NOMO-1 (cell line): ENCODE data around the gene KRTAP9-9.
"Not testable (repeated sequence)": the region's sequence is repeated elsewhere in the genome, so short reads cannot be mapped to it uniquely, and the experiment has no call there.

Experiments used
- DNase-seq, 2 experiments: peaks; one replicate each; lab custom pipeline; 2025; ENCODE audit not compliant: unreplicated experiment in 2 of 2; lab: John Stamatoyannopoulos, UW

Gene KRTAP9-9

DNA sequence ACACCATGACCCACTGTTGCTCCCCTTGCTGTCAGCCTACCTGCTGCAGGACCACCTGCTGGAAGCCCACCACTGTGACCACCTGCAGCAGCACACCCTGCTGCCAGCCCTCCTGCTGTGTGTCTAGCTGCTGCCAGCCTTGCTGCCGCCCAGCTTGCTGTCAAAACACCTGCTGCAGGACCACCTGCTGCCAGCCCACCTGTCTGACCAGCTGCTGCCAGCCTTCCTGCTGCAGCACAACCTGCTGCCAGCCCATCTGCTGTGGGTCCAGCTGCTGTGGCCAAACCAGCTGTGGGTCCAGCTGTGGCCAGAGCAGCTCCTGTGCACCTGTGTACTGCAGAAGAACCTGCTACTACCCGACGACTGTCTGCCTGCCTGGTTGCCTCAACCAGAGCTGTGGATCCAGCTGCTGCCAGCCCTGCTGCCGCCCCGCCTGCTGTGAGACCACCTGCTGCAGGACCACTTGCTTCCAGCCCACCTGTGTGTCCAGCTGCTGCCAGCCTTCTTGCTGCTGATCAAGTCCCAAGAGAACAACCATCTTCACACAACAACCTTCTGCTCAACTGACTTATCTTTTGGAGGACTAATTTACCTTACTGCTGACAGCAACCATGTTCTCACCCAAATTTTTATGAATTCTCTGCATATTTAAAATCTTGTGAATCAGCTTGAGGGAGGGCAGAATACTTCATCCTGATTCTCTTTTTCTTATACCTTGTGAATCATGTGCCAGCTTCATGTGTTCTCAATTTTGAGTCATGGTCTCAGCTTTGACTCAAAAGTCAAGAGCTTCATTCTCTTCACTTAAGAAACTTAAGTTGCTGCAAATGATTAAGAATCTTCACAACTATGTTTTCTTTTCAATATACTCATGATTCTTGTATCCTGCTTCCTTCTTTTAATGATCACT lies at the start of gene KRTAP9-9:
KRTAP9-9 (plus strand) TSS at position 4 of the 910 bp plus-strand sequence.
- not testable (repeated sequence) for DNase-seq

DNA sequence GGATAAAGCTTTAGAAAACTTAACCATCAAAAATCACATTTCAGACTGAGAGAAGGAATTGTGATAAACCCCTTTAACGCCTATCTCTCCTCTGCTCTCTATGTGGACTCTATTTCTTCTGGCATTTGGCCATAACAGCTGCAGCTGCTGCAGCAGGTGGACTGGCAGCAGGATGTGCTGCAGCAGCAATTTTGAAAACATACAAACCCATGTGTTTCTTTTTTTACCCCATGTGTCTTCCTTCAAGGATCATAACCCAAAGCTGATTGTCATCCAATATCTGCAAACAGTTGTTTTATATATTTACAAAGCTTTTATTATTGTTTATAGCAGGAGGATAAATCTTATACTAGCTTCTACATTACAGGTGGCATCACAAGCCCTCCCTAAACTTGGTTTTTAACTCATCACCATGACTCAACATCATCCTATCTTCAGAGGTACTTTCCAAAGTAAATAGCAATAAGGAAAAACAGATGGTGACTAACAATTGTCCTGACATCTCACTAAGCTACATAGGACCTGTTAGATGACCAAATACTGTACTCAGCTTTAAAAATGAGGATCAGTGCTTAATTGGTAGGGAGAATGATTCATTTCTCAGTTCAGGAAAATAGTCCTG lies 43.2 kb upstream of the KRTAP9-9 start:
- DNase-seq, result no peak

DNA sequence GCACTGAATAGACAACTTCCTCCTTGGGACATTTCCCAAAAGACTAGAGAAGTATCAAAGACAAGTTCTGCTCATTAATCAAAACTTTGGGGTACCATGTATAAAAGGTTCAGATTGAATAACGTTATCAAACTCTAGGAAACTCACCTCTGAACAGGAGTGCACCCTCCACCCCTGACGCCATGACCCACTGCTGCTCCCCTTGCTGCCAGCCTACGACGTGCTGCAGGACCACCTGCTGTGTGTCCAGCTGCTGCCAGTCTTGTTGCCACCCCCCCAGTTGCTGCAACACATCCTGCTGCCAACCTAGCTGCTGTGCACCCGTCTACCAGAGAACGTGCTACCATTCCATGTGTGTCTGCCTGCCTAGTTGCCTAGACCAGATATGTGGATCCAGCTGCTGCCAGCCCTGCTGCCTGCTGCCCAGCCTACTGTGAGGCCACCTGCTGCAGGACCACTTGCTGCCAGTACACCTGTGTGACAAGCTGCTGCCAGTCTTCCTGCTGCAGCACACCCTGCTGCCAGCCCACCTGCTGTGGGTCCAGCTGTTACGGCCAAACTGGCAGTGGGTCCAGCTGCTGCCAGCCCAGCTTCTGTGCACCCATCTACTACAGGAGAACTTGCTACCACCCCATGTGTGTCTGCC lies 42.5 kb upstream of the KRTAP9-9 start:
- no peak for DNase-seq

DNA sequence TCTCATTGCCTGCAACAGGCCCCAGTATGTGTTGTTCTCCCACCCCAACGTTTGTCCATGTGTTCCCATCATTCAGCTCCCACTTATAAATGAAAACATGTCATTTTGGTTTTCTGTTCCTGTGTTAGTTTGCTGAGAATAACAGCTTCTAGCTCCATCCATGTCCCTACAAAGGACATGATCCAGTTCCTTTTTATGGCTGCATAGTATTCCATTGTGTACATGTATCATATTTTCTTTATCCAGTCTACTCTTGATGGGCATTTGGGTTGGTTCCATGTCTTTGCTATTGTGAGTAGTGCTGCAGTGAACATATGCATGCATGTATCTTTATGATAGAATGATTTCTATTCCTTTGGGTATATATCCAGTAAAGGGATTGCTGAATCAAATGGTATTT lies 39.5 kb upstream of the KRTAP9-9 start:
- DNase-seq, result no peak

DNA sequence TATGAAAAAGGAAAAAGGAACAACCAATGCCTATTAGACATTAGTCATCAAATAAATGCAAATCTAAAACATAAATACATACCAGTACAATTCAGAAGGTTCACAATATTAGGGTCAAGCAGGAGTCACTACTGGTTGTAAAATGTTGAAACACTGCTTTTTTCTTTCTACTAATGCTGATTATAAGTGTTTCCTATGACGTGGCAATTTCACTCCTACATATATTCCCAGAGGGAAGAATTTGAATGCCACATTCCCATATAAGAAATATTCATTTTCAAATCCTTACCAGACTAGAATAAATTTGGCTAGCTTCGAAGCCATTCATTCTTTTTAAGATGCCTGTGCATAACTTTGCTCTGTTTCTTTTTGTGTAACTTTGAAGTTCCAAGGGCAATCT lies 31.4 kb upstream of the KRTAP9-9 start:
- no peak for DNase-seq

DNA sequence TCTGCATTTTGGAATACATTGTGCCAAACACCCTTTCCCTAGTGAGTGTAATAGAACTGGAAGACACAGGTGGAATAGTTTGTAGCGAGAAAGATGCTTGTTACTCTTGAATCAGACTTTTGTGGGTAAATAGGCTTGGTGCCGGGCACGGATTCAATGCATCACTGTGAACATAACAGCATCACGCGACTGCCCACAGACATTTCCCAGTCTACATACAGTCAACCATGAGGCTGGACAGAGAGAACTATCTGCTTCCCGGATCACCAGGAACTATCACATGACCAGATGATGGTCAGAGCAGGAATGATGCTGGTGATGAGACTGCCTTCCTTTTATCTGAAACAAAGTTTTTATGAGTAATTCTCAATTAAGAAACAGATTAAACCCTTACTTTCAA lies 29.1 kb upstream of the KRTAP9-9 start:
- no peak for DNase-seq

DNA sequence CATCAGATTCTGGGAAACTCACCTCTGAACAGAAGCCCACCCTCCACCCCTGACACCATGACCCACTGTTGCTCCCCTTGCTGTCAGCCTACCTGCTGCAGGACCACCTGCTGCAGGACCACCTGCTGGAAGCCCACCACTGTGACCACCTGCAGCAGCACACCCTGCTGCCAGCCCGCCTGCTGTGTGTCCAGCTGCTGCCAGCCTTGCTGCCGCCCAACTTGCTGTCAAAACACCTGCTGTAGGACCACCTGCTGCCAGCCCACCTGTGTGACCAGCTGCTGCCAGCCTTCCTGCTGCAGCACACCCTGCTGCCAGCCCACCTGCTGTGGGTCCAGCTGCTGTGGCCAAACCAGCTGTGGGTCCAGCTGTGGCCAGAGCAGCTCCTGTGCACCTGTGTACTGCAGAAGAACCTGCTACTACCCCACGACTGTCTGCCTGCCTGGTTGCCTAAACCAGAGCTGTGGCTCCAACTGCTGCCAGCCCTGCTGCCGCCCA lies 28.5 kb upstream of the KRTAP9-9 start, which contains the start of gene KRTAP9-2:
KRTAP9-2 (plus strand) TSS at position 51 of the 498 bp plus-strand sequence; CDS start at position 58, 7 bp downstream.
- not testable (repeated sequence) for DNase-seq

DNA sequence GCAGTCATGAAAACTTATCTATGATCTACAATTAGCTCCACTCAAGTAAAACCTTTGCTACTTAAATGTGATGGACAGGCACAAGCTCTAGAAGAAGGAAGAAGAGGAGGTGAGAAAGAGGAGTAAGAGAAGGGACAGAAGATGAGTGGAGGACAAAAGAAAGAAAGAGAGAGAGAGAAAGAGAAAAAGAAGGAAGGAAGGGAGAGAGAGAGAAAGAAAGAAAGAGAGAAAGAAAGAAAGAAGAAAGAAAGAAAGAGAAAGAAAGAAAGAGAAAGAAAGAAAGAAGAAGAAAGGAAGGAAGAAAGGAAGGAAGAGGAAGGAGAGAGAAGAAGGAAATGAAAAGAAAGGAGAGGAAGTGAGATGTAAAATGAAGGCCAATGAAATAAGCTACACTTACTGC lies 25.1 kb upstream of the KRTAP9-9 start:
- no peak for DNase-seq

DNA sequence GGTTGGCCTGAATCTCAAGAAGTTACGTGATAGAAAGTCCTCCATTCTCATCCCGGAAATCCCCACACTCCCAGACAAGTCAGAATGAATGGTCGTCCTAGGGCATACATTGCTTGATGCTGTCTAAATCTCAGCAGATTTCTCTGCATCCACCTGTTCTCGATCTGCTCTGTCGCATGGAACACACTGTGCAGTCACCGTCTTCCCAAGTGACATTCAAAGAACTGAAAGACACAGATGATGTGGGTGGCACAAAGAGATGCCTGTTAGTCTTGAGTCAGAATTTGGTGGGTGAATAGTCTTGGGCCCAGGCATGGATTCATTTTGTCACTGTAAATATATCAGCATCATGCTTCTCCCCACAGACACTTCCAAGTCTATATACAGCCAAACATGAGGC lies 23.5 kb upstream of the KRTAP9-9 start:
- no peak for DNase-seq

DNA sequence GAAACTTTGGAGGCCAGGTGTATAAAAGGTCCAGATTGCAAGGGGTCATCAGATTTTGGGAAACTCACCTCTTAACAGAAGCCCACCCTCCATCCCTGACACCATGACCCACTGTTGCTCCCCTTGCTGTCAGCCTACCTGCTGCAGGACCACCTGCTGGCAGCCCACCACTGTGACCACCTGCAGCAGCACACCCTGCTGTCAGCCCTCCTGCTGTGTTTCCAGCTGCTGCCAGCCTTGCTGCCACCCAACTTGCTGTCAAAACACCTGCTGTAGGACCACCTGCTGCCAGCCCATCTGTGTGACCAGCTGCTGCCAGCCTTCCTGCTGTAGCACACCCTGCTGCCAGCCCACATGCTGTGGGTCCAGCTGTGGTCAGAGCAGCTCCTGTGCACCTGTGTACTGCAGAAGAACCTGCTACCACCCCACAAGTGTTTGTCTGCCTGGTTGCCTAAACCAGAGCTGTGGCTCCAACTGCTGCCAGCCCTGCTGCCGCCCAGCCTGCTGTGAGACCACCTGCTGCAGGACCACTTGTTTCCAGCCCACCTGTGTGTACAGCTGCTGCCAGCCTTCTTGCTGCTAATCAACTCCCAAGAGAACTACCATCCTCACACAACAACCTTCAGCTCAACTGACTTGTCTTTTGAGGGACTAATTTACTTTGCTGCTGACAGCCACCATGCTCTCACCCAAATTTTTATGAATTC lies 22.6 kb upstream of the KRTAP9-9 start, which contains the start of gene KRTAP9-3:
KRTAP9-3 (plus strand) TSS at position 51 of the 707 bp plus-strand sequence; CDS start at position 104, 53 bp downstream.
- DNase-seq, result not testable (repeated sequence)

DNA sequence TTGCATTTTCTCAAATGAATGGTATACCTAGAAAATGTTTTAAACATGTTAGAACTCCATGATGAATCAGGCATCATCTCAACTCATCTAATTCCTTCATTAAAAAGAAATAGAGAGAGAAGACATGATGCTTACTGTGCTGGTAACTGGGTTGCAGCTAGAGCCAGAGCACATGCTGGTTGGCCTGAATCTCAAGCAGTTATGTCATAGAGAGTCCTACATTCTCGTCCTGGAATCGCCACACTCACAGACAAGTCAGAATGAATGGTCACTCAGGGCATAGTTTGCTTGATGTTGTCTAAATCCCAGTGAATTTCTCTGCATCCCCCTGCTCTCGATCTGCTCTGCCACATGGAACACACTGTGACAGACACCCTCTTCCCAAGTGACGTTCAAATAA lies 18.1 kb upstream of the KRTAP9-9 start:
- not testable (repeated sequence) for DNase-seq

DNA sequence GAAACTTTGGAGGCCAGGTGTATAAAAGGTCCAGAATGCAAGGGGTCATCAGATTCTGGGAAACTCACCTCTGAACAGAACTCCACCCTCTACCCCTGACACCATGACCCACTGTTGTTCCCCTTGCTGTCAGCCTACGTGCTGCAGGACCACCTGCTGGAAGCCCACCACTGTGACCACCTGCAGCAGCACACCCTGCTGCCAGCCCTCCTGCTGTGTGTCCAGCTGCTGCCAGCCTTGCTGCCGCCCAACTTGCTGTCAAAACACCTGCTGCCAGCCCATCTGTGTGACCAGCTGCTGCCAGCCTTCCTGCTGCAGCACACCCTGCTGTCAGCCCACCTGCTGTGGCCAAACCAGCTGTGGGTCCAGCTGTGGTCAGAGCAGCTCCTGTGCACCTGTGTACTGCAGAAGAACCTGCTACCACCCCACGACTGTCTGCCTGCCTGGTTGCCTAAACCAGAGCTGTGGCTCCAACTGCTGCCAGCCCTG lies 17.2 kb upstream of the KRTAP9-9 start, which contains the start of gene KRTAP9-8:
KRTAP9-8 (plus strand) TSS at position 51 of the 489 bp plus-strand sequence; CDS start at position 104, 53 bp downstream.
- not testable (repeated sequence) for DNase-seq

DNA sequence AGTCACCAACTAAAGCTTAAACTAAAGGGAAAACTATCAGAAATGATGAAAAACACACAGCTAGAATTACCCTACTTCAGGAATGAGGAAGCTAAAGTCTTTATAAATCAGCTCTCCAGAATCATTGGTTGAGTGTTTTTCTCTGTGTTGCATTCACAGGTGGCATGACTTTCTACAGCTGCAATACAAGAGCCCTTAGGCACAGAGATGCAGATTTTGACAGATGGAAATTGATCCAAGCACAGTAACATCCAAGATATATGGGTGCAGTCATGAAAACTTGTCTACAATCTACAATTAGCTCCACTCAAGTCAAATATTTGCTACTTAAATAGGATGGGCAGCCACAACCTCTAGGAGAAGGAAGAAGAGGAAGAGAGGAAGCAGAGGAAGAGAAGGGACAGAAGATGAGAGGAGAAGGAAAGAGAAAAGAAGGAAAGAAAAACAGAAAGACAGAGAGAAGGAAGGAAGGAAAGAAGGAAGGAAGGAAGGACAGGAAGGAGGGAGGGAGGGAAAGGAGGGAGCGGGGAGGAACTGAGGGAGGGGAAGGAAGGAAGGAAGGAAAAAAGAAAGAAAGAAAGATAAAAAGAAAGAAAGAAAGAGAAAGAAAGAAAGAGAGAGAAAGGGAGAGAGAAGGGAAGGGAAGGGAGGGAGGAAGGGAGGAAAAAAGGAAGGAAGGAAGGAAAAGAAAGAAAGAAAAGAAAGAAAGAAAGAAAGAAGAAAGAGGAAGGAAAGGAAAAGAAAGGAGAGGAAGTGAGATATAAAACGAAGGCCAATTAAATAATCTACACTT lies 8.0 kb upstream of the KRTAP9-9 start:
- not testable (repeated sequence) for DNase-seq

DNA sequence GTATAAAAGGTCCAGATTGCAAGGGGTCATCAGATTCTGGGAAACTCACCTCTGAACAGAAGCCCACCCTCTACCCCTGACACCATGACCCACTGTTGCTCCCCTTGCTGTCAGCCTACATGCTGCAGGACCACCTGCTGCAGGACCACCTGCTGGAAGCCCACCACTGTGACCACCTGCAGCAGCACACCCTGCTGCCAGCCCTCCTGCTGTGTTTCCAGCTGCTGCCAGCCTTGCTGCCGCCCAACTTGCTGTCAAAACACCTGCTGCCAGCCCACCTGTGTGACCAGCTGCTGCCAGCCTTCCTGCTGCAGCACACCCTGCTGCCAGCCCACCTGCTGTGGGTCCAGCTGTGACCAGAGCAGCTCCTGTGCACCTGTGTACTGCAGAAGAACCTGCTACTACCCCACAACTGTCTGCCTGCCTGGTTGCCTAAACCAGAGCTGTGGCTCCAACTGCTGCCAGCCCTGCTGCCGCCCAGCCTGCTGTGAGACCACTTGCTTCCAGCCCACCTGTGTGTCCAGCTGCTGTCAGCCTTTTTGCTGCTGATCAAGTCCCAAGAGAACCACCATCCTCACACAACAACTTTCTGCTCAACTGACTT lies 5.4 kb upstream of the KRTAP9-9 start, which contains the start of gene KRTAP9-4:
KRTAP9-4 (plus strand) TSS at position 51 of the 604 bp plus-strand sequence; CDS start at position 85, 34 bp downstream.
- DNase-seq, result not testable (repeated sequence)

DNA sequence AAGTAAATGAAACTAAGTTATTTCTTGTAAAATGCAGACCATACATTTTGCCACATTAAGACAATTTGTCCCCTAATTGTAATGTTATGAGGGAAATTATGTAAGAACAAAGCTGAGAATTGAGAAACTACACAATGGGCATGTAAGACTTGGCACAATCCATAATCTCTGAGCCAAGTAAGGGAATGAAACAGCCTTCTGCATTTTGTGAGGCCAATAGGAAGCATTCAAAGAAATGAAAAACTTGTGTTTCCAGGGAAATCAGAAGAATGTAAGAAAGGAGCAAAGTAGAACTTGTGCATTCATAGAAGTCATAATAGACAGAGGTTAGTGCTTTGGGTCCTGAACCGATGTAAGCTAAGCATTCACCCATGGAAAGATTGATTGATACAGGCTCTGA lies 3.9 kb upstream of the KRTAP9-9 start:
- no peak for DNase-seq

DNA sequence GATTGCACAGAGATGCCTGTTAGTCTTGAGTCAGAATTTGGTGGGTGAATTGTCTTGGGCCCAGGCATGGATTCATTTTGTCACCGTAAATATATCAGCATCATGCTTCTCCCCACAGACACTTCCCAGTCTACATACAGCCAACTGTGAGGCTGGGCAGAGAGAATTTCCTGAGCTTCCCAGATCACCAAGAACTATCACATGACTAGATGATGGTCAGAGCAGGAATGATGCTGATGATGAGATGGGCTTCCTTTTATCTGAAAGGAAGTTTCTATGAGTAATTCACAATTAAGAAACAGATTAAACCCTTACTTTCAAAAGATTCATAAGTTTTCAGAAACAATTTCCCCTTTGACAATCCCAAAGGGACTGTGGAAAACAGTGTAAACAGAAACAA lies 323 bp upstream of the KRTAP9-9 start:
- DNase-seq, result no peak

DNA sequence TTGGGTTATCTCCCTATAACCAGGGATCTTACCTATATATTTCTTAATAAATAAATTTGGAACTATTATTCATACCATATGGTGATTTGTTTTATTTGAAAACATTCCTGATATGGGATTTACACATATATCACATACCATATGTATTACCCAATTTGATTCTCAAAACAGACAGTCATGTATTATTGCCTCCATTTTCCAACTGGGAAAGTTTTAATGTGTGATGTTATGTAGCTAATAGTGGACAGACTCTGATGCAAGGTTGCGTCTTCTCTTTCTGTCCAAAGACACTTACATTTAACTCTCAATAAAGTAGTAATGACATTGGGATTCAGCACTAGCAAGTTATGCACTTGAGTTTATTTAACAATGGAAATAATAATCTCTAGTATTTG lies 1.1 kb downstream of the KRTAP9-9 start:
- DNase-seq, result no peak

DNA sequence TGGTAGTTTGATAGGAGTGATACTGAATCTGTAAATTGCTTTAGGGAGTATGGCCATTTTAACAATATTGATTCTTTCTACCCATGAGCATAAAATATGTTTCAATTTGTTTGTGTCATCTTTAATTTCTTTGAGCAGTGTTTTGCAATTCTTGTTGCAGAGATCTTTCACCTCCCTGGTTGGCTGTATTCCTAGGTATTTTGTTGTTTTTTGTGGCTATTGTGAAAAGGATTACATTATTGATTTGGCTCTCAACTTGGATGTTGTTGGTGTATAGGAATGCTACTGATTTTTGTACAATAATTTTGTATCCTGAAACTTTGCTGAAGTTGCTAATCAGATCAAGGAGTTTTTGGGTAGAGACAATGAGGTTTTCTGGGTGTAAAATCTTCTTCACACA lies 3.2 kb downstream of the KRTAP9-9 start:
- no peak for DNase-seq

DNA sequence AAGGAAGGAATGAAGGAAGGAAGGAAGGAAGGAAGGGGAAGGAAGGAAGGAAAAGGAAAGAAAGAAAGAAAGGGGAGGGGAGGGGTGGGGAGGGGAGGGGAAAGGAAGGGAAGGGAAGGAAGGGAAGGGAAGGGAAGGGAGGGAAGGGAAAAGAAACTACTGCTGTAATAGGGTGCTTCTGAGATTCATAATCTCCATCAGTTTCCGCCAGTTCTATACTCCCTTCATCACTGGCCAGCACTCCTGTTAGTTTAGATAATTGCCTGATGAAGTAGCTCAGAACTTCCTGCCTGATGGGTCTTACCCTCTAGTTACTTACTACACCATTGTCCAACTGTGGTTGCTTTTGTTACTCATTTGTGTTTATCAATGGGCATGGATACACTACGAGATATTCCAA lies 8.0 kb downstream of the KRTAP9-9 start:
- no peak for DNase-seq
